HG03460 (cell line): Measurements from ENCODE around the gene TNNI3K.

Experiments used
- ATAC-seq: cut with Tn5 transposase; IDR thresholded peaks from one replicate; pipeline ENCODE4 v1.9.1; 2021; ENCODE audit not compliant: unreplicated experiment

TNNI3K gene

GRCh38 chr1:74375376-74375775 is 140.2 kb downstream of the TNNI3K start:
- ATAC-seq, result no peak

- no peak for ATAC-seq
Measured at GRCh38 chr1:74380252-74380651, 145.1 kb downstream of the TNNI3K start.

- no peak for ATAC-seq
Measured at GRCh38 chr1:74388855-74389254, 153.7 kb downstream of the TNNI3K start.

- no peak for ATAC-seq
Measured at GRCh38 chr1:74392186-74392585, 157.0 kb downstream of the TNNI3K start.

GRCh38 chr1:74392840-74393239 is 157.7 kb downstream of the TNNI3K start:
- ATAC-seq, result no peak

- ATAC-seq, result no peak
Measured at GRCh38 chr1:74395571-74395970, 160.4 kb downstream of the TNNI3K start.

GRCh38 chr1:74396462-74396861 is 161.3 kb downstream of the TNNI3K start:
- no peak for ATAC-seq

- peak; percentile 54 for ATAC-seq
Measured at GRCh38 chr1:74396933-74397332, 161.7 kb downstream of the TNNI3K start.

GRCh38 chr1:74399249-74399648 is 164.1 kb downstream of the TNNI3K start:
- peak; percentile 75 for ATAC-seq

GRCh38 chr1:74402873-74403272 is 167.7 kb downstream of the TNNI3K start:
- ATAC-seq, result no peak

- no peak for ATAC-seq
Measured at GRCh38 chr1:74403606-74404005, 168.4 kb downstream of the TNNI3K start.

- ATAC-seq, result no peak
Measured at GRCh38 chr1:74406759-74407158, 171.6 kb downstream of the TNNI3K start.

- ATAC-seq, result no peak
Measured at GRCh38 chr1:74407902-74408301, 172.7 kb downstream of the TNNI3K start.

- no peak for ATAC-seq
Measured at GRCh38 chr1:74412244-74412643, 177.1 kb downstream of the TNNI3K start.

- no peak for ATAC-seq
Measured at GRCh38 chr1:74415935-74416334, 180.7 kb downstream of the TNNI3K start.

GRCh38 chr1:74419611-74420010 is 184.4 kb downstream of the TNNI3K start:
- ATAC-seq, result no peak

GRCh38 chr1:74420467-74420866 is 185.3 kb downstream of the TNNI3K start:
- no peak for ATAC-seq

- ATAC-seq, result no peak
Measured at GRCh38 chr1:74422421-74423292, 187.5 kb downstream of the TNNI3K start.

GRCh38 chr1:74423471-74423870 is 188.3 kb downstream of the TNNI3K start:
- no peak for ATAC-seq

- ATAC-seq, result no peak
Measured at GRCh38 chr1:74425676-74426075, 190.5 kb downstream of the TNNI3K start.

- ATAC-seq, result no peak
Measured at GRCh38 chr1:74426208-74426937, 191.2 kb downstream of the TNNI3K start.

GRCh38 chr1:74427681-74428080 is 192.5 kb downstream of the TNNI3K start:
- no peak for ATAC-seq
